Breast epithelium (tissue), 3 donors: ENCODE results near the gene MYO18B.

Experiments used
- POLR2A ChIP-seq: fragments of 450-650 bp; IDR thresholded peaks from one replicate; pipeline ENCODE4 v1.6.1; 2016; ENCODE audit warnings: antibody characterized with exemption, mild to moderate bottlenecking, moderate library complexity
- TF ChIP-seq, protein P1 (sequence below), 3 donors: fragments of 450-650 bp; IDR thresholded peaks; one replicate each; pipeline ENCODE4 v1.5.1; 2016 to 2017; ENCODE audit warnings: antibody characterized with exemption in 3 of 3, mild to moderate bottlenecking in 3 of 3, moderate library complexity in 3 of 3

DNA sequence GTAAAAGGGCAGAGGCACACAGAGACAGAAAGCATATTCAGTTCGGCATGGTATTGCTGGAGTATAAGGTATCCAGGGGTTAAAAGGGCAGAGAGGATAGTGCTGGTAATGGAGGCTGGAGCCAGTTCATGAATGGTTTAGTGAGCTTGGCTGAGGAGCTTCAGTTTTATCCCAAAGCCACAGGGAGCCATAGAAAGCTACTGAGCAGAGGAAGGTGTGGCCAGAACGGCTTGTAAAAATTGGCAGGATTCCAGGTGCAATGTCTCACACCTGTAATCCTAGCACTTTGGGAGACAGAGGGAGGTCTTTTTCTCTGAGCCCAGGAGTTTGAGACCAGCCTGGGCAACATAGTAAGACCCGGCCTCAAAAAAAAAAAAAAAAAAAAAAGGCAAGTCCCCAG, 186.1 kb downstream of the MYO18B start:
- TF ChIP-seq POLR2A, result no peak
- TF ChIP-seq, protein P1, sequence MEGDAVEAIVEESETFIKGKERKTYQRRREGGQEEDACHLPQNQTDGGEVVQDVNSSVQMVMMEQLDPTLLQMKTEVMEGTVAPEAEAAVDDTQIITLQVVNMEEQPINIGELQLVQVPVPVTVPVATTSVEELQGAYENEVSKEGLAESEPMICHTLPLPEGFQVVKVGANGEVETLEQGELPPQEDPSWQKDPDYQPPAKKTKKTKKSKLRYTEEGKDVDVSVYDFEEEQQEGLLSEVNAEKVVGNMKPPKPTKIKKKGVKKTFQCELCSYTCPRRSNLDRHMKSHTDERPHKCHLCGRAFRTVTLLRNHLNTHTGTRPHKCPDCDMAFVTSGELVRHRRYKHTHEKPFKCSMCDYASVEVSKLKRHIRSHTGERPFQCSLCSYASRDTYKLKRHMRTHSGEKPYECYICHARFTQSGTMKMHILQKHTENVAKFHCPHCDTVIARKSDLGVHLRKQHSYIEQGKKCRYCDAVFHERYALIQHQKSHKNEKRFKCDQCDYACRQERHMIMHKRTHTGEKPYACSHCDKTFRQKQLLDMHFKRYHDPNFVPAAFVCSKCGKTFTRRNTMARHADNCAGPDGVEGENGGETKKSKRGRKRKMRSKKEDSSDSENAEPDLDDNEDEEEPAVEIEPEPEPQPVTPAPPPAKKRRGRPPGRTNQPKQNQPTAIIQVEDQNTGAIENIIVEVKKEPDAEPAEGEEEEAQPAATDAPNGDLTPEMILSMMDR (IDR thresholded peaks at IDR 0.05), result no peak
